DMS53 treated with DMSO at 0.1 percent for 48 hours (cell line): ENCODE results near the gene WNT2B.
A peak's percentile ranks its signal among the peaks of the same experiment; 100 is the strongest.

ENCODE experiments used
- DNase-seq: peaks from one replicate; lab custom pipeline; 2025; ENCODE audit not compliant: unreplicated experiment; lab: John Stamatoyannopoulos, UW

The WNT2B gene

DNA sequence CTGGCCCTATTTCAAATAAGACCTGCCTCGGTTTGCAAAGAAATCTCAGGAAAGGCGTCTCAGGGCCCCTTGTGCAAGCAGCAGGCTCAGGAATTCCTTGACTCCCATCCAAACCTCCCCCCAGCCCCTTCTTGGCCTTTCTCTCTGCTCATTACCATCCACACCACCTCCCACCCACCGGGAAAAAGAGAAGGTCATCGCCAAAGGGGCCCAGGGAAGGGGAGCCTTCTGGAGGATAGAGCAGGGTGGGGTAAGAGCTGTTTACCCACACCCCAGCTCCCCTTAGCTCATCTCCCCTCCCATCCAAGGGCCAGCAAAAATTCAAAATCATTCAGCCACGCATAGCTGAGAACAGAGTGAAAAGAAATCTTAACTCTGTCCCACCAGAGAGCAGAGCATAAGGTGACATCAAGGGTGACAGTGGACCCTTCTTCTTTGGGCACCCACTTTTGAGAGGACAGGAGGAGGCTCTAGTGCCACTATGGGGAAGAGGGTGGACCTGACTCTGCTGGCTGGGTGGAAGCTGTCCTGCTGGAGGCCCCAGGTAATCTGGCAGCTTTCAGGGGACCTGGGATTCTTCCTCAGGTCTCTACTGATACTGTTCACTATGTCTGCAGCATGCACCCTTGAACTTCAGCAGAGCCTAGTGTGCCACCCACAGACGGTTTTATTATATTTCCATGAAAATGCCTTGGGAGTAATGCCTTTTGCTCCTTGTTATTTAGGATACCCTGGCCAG, 3.9 kb upstream of the WNT2B start:
- DNase-seq, result no peak

DNA sequence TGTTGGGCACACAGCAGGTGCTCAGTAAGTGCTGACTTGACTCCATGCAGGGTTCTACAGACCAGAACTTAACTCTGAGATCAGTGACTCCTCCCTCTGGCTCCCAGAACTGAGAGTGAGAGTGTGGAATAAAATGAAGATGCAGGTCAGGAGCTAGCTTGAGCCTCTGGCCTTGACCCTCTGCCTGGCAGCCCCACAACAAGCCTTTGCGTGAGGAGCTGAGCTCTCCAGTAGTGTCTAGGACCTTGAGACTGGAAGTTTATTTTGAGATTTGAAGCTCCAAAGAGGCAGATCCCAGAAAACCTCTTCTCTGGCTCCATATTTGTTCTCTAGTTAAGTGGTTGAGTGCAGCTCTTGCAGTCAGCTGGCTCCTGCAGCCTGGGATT, 3.4 kb upstream of the WNT2B start:
- DNase-seq, result no peak

DNA sequence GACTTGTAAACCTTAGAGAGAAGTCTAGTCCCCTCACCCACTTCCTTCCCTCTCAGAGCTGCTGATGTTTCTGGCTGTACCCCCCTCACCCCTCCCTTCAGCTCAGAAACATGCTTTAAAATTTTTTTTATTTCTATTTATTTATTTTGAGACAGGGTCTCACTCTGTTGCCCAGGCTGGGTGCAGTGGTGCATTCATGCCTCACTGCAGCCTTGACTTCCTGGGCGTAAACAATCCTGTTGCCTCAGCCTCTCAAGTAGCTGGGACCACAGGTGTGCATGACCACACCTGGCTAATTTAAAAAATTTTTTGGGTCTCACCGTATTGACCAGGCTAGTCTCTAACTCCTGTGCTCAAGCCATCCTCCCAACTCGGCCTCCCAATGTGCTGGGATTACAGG, 2.9 kb upstream of the WNT2B start:
- no peak for DNase-seq

DNA sequence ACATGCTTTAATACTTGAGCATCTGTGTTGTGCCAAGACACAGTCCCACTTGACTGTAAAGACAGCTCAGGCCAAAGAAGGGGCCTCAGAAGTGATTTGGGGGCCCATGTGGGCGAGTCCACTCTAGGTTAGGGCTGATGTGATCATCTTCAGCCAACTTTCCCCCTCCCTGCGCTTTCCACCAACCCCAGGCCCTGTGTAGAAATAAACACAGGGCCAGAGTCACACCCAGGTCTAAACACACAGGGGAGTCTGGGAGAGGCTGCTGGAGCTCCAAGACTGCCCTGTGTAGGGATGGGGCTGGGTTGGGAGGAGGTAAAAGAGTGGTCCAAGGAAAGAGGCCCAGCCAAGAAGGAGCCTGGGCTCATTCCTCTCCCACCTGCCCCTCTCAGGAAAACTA, 2.5 kb upstream of the WNT2B start:
- no peak for DNase-seq

DNA sequence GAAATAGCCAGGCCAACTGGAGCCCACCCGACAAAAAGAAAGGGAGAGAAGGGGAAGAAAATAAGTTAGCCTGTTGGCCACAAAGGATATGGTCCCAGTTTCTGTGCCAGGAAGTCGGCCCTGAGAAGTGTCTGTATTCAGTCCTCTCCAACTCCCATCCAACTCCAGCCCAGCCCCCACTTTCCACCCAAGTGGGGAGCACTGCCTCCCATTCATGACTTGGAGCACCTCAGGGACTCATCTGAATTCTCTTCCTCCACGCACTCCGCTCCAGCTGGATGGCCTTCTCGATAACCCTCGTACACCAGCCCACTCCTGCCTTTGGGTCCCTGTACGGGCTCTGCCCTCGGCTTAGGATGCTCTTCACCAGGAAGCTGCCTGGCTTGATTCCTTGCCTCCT, 2.0 kb upstream of the WNT2B start:
- DNase-seq, result no peak

DNA sequence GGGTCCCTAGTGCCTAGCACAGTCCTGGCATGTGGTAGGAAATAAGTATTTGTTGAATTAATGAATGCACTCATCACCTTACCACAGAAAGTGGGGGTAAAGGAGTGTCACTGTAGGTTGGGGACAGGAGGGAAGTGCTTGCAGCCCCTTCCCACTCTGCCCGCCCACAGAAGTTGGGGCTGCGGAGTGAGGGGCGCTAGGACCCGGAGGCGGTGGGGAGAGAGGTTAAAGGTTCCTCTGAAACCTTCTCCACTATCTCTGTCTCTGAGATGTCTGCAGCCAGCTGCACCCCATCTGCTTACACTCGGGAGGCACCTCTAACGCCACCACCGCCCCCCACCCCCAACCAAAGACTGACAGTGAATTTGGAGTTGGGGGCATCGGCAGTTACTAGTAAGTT, 1.4 kb upstream of the WNT2B start:
- no peak for DNase-seq

DNA sequence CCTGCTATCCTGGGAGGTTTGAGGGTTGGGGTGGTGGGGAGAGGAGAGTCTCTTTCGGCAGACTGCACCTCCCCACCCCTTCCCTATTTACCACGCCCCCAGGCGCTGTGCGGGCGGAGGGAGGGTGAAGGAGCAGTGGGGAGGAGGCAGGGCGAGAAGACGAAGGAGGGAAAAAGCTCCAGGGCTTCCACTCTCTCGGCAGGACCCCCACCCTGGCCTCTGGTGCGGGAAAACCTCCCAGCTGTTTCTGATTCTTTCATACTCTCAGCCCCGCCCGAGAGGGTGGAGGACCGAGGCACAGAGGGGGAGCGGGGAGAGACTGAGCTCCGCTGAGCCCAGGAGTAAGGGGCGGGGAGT, 866 bp upstream of the WNT2B start:
- DNase-seq, result no peak

DNA sequence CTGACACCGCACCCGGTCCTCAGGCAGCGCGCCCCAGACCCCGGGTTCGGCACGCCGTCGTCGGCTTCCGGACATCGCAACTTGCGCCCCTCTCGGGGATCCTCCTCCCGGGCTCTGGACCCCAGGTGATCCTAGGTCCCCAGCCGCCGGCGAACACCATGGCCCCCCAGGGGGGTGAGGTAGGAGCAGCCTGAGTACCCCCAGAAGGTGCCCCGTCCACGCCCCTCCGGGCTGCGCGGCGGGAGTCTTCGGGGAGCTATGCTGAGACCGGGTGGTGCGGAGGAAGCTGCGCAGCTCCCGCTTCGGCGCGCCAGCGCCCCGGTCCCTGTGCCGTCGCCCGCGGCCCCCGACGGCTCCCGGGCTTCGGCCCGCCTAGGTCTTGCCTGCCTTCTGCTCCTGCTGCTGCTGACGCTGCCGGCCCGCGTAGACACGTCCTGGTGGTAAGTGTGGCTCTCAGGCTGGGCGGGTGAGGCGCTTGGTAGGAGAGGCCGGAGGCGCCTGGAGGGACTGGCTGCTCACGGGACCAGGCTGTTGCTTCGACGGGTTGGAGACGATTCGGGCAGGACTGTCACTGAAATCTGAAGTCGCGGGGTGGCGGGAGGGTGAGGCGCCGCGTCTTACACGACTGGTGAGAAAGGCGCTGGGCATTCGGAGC, 367 bp downstream of the WNT2B start:
- no peak for DNase-seq

DNA sequence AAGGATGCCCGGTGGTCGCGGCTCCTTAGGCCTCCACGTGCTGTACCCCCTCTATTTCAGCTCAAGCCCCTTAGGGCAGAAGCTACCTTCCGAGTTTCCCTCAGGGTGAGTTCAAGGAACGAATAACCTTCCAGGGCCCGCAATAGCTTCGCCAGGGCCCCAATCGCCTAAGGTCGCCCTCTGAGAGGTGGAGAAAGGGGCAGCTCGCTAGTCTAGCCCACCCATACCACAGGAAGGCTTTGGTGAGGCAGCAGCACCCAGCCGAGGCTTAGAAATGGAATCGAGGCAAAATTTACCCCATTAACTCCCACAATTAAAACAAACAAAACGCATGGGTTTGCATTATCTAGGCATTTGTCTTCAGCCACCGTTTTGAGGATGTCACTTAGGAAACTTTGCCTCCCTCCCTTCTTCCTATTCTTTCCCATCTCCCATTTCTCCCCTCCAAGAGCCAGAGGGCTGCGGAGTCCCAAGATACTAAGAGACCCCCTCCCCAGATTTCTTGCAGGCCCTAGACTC, 954 bp downstream of the WNT2B start:
- DNase-seq, result no peak

DNA sequence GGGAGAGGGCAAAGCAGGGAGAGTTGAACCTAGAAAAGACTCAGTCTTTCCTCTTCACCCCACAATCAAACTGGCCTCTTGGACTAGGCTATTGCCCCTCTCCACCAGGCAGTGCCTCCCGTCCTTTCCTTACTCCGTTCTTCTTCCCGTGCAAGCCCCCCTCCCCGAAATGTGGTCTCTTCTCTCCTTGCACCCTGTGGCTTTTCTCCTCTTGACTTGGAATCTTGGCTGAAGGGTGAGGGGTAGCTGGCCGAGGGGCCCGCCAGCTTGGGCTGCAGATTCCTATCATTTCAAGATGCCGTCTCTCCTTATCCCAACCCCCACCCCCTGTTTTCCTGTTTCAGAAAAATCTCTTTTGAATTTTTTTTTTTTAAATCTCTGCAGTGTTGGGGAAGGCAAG, 1.6 kb downstream of the WNT2B start:
- DNase-seq, result no peak

DNA sequence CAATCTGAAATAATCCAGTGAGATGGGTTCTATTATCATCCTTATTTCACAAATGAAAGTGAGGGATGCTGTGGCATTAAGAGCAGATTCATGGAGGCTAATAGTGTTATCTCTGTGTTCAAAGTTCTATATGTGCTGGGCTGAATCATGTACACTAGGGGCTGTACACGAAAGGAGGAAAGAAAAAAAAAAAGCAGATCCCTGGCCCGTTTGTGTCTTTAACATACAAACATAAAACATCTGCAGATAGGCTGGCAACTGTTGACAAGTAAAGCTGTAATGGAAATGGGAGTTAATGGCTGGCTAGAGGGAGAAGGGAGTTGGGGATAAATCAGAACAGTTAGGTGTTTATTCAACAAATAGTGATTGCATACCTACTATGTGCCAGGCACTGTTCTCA, 3.1 kb downstream of the WNT2B start:
- no peak for DNase-seq

DNA sequence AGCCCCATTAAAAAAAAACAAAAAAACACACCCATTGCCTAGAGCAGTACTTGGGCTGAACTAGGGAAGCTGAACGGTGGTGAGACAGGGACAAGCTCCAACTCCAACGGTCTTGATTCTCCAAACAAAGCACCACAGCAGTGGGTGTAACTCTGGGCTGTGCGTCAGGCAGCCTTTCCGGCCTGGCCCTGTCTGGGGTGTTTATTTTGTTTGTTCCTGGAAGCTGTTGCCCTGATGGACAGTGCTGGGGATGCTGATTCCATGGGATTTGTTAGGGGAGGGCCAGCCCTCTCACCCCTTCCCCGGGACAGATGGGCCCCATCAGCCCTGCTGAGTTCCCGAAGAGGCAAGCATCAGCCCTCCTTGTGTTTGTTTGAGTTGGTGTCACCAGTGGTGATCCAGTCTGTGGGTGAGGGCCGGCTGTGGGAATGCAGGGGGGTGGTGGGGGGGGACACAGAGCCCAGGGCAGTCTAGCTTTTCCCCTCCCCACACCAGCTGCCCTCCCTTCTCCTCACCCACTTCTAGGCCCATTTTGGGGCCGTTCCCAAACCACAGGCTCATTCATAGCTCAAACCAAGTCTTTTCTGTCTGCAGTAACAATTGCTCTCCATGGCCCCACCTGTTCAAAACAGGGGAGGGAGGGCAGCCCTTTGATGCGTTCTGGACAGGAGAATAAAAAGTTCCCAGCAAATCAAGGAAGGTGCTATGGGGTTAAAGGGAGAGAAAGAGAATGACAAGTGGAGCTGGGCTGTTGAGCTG, 4.5 kb downstream of the WNT2B start:
- DNase-seq, result no peak

DNA sequence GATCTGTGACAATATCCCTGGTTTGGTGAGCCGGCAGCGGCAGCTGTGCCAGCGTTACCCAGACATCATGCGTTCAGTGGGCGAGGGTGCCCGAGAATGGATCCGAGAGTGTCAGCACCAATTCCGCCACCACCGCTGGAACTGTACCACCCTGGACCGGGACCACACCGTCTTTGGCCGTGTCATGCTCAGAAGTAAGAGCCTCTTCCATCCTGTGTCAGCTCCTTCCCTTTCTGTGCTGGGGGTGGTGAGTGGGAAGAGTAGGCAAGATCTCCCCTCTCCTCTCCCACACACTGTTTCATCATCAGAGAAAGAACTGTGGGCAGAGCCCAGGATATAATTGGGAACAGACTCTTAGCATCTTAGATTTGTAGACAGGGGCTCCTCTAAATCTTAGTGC, 6.1 kb downstream of the WNT2B start:
- DNase-seq, result no peak

DNA sequence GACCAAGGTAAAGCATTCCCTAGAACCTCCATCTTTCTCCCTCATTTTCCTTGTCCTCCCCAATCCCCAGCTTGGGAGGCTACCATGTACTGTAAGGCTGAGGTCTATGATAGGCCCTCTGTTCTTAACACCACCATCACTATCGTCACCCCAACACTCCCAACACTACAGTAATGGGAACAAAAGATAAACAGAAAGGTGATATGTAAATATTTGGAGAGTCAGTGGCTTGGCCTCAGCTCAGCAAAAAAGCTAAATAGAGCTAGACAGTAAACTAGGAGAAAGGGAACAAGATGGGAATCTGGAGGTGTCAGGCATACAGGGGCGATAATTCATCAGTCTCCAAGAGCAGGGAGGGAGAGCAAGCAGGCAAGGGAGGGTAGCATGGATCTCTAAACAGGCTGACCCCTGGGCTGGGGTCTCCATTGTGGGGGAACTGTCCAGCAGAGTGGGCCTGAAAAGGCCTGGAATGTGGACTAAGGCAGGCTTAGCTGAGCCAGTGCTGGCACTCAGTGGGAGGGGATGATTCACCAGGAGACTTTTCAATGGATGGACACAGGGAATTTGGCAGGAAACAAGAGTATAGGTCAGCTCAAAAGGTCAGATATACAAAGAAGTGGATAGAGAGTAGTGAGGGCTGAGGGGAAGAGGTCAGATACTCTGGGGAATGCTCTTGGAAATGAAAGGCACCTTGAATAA, 6.7 kb downstream of the WNT2B start:
- DNase-seq, result peak; percentile 27

DNA sequence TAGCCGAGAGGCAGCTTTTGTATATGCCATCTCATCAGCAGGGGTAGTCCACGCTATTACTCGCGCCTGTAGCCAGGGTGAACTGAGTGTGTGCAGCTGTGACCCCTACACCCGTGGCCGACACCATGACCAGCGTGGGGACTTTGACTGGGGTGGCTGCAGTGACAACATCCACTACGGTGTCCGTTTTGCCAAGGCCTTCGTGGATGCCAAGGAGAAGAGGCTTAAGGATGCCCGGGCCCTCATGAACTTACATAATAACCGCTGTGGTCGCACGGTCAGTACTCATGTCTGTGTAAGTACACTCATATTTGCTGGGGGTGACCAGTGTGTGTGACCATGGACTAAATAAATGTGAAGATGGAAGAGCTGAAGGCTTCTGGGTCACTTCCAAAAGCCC, 7.4 kb downstream of the WNT2B start:
- no peak for DNase-seq

DNA sequence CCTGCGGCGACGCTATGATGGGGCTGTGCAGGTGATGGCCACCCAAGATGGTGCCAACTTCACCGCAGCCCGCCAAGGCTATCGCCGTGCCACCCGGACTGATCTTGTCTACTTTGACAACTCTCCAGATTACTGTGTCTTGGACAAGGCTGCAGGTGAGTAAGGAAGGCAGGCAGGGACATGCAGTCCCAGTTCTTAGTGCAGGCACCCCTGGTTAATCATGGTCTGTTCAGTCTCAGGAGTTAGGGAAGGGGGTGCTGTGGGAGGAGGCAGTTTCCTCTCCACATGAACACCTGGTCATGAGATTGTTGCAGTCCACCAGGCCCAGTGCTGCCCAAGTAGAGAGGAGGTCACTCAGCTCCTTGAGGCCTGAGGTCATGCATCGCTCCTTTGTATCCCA, 8.5 kb downstream of the WNT2B start:
- no peak for DNase-seq

DNA sequence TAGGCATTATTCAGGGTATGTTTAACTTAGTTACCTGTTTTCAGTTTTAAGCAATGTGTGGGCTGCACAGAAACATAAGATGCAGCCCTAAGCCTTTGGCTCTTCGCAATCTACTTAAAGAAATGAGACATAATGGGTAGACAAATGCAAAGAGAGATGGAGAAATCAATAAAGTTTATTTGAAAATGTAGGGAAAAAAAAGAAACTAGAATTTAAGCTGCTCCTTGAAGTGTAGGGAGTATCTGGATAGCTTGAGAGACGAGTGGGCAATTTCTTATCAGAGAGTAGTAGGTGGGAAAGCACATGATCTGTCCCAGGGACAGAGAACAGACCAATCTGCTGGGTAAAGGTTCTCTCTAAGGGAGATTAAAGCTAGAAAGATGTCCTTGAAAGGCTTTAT, 8.9 kb downstream of the WNT2B start:
- no peak for DNase-seq

DNA sequence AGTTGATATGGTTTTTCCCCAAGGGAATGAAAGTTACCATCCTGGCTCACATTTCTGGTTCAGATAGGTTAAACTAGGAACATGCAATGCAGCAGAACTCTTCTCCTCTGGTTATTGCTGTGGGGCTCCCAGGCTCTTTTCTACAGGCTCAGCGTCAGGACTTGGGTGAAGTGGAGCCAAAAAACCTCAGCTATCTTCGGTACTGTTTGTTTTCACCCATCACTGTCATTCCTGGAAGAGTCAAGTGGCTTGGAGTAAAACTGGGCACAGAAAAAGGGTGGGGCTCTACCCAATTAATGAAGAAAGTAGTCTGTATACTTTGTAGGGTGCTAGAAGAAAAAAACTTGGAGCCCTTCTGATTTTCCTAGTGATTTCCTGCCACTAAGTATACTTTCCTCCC, 9.4 kb downstream of the WNT2B start:
- DNase-seq, result no peak

DNA sequence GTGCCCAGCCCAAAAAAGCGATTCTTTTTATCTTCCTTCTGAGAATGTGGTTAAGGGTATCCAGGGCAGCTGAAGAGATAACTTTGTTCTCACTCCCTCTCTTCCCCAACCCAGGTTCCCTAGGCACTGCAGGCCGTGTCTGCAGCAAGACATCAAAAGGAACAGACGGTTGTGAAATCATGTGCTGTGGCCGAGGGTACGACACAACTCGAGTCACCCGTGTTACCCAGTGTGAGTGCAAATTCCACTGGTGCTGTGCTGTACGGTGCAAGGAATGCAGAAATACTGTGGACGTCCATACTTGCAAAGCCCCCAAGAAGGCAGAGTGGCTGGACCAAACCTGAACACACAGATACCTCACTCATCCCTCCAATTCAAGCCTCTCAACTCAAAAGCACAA, 11.4 kb downstream of the WNT2B start:
- DNase-seq, result no peak

DNA sequence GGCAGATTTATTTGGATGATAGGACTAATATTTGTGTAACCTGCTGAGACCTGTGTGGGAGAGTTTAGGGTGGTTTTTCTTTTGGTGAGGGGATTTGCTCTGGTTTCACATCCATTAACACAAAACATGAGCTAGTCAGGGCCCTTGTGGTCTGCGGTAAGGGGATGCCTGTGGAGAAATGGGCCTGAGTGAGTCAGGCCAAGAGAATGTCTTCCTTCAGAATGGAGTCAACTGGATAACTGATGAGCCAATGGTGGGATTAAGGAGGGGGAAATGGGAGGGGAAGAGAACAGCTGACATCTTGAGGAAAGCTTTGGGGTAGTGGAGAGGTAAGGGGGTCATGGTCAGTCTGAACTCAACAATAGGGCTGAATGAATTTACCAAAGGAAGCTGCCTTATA, 13.9 kb downstream of the WNT2B start:
- no peak for DNase-seq

DNA sequence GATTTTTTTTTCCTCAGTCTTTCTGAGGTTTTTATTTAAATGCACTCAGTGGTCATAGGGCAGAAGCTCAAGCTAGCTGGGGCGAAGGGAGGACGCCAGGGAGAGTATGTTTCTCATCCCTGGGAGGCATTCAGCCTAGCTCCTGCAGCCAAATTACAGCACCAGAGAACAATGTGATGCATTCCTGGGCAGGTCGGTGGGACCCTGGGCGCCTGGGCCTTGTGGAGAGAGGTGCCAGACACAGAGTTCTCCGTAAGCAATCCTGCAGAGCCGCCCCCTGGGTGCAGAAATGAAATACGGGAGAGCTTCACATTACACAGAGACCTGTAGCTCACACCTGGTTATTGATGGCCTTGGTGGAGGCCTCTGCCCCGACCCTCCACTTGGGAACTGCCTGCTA, 15.5 kb downstream of the WNT2B start:
- no peak for DNase-seq

DNA sequence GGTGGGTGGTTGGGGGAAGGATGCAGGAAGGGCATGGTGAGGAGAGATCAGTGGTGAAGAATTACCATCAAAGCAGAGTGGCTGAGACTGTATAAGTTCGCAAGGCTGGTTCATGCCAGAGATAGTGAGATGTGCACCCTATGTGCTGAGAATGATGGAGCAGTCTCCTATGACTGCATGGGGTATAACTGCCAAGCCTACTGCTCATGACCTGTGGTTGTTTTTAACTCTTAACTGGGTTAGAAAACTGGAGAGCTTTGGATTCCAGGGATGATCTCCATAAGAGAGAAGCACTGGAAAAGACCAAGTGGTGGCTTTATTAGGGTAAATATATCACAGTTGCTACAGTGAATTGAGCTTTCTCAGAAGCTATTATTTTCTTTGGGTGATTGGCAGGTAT, 16.2 kb downstream of the WNT2B start:
- no peak for DNase-seq
